Astrocyte (in vitro differentiated cells and primary cell): ENCODE measurements around the gene ASAP2. TPM values are rescaled to one million over a fixed set of nuclear protein-coding genes. Genes with fewer than 3 reads are reported as not detected.

ENCODE experiments used
- DNase-seq: peaks from one replicate; pipeline ENCODE4 v3.0.0-alpha.2; 2010; ENCODE audit warnings: low read depth
- FAIRE-seq: peaks from 2 replicates; lab custom pipeline; 2011; peaks lifted over from hg19 to GRCh38; lab: Jason Lieb, UNC
- H2AFZ ChIP-seq: 2 replicates; pipeline ENCODE4 v1.6.0; 2012; ENCODE audit warnings: low read depth, low read length, inconsistent platforms
- H3K27ac ChIP-seq: 2 replicates; pipeline ENCODE4 v1.5.1; 2011; ENCODE audit warnings: low read depth, low read length, inconsistent platforms
- H3K27me3 ChIP-seq: 2 replicates; pipeline ENCODE4 v1.6.0; 2011; ENCODE audit warnings: low read length, inconsistent platforms; ENCODE audit not compliant: insufficient read depth
- H3K36me3 ChIP-seq: 2 replicates; pipeline ENCODE4 v1.5.1; 2011; ENCODE audit warnings: low read length, inconsistent platforms; ENCODE audit not compliant: insufficient read depth
- H3K4me1 ChIP-seq: 2 replicates; pipeline ENCODE4 v1.5.1; 2011; ENCODE audit warnings: low read length, inconsistent platforms; ENCODE audit not compliant: insufficient read depth
- H3K4me2 ChIP-seq: 2 replicates; pipeline ENCODE4 v1.6.0; 2012; ENCODE audit warnings: low read length, inconsistent platforms
- H3K4me3 ChIP-seq: 2 replicates; pipeline ENCODE4 v1.5.1; 2011; ENCODE audit warnings: low read depth, mild to moderate bottlenecking, low read length, inconsistent platforms; ENCODE audit not compliant: insufficient read depth
- H3K79me2 ChIP-seq: 2 replicates; pipeline ENCODE4 v1.6.0; 2012; ENCODE audit warnings: mild to moderate bottlenecking, low read length, inconsistent platforms; ENCODE audit not compliant: insufficient read depth
- H3K9ac ChIP-seq: 2 replicates; pipeline ENCODE4 v1.6.0; 2012; ENCODE audit warnings: mild to moderate bottlenecking, low read length, inconsistent platforms
- H3K9me3 ChIP-seq: 2 replicates; pipeline ENCODE4 v1.5.1; 2012; ENCODE audit warnings: low read depth, mild to moderate bottlenecking, low read length, inconsistent platforms; ENCODE audit not compliant: insufficient read depth
- H4K20me1 ChIP-seq: 2 replicates; pipeline ENCODE4 v1.6.0; 2012; ENCODE audit warnings: low read length, inconsistent platforms; ENCODE audit not compliant: insufficient read depth
- H3K27ac Mint-ChIP-seq: one replicate; pipeline ENCODE4 v1.8.0; 2021; ENCODE audit warnings: mild to moderate bottlenecking, mixed read lengths; ENCODE audit not compliant: unreplicated experiment
- H3K27me3 Mint-ChIP-seq: one replicate; pipeline ENCODE4 v1.8.0; 2021; ENCODE audit warnings: low read depth, mixed read lengths; ENCODE audit not compliant: unreplicated experiment
- H3K36me3 Mint-ChIP-seq: one replicate; pipeline ENCODE4 v1.8.0; 2021; ENCODE audit warnings: low read depth, mixed read lengths; ENCODE audit not compliant: unreplicated experiment
- H3K4me1 Mint-ChIP-seq: one replicate; pipeline ENCODE4 v1.8.0; 2021; ENCODE audit warnings: low read depth, mixed read lengths; ENCODE audit not compliant: unreplicated experiment
- H3K4me3 Mint-ChIP-seq: one replicate; pipeline ENCODE4 v1.8.0; 2021; ENCODE audit warnings: mild to moderate bottlenecking, moderate library complexity, mixed read lengths; ENCODE audit not compliant: unreplicated experiment
- H3K9me3 Mint-ChIP-seq: one replicate; pipeline ENCODE4 v1.8.0; 2021; ENCODE audit warnings: mild to moderate bottlenecking, mixed read lengths; ENCODE audit not compliant: unreplicated experiment
- CTCF ChIP-seq: IDR thresholded peaks from 2 replicates; pipeline ENCODE4 v1.5.1; 2011; ENCODE audit warnings: low read depth, mild to moderate bottlenecking, inconsistent platforms, low read length, moderate library complexity; ENCODE audit not compliant: insufficient read depth
- EZH2 ChIP-seq: IDR thresholded peaks from 2 replicates; pipeline ENCODE4 v1.6.1; 2012; ENCODE audit warnings: mild to moderate bottlenecking, low read length, inconsistent platforms; ENCODE audit not compliant: insufficient read depth
- total RNA-seq: library from RNA; stranded (reverse); gene quantifications from 2 replicates; pipeline ENCODE4 v1.2.1, GENCODE V29; 2021

ASAP2 gene
- total RNA-seq, 1 donor from 2014 or later: 62.6 TPM

GRCh38 chr2:9375857-9376428 lies 169.3 kb downstream of the ASAP2 start:
- Histone ChIP-seq H3K79me2 (no peaks in the 10 kb centered on the region), H2AFZ (no peak overlapping the region), H3K27ac (no peak overlapping the region), H3K9me3 (no peaks in the 10 kb centered on the region), H3K9ac (no peak overlapping the region), H4K20me1 (peaks cover under 1% of the 10 kb centered on the region), H3K36me3 (peaks cover 10% of the 10 kb centered on the region), H3K4me3 (no peak overlapping the region), H3K27me3 (no peaks in the 10 kb centered on the region), H3K4me1 (peaks cover 31% of the 10 kb centered on the region), H3K4me2 (no peak overlapping the region)
- TF ChIP-seq CTCF (no peak), EZH2 (no peak)
- H3K27me3 Mint-ChIP-seq: no peaks in the 10 kb centered on the region
- H3K4me3 Mint-ChIP-seq: no peak overlapping the region
- DNase-seq (no peak), FAIRE-seq (no peak)
- H3K36me3 Mint-ChIP-seq: peaks cover 34% of the 10 kb centered on the region
- H3K4me1 Mint-ChIP-seq: peaks cover 34% of the 10 kb centered on the region
- peak overlapping the region; percentile 53 for H3K27ac Mint-ChIP-seq
- H3K9me3 Mint-ChIP-seq: no peaks in the 10 kb centered on the region

- DNase-seq: no peak
- TF ChIP-seq CTCF: no peak
- no peak for TF ChIP-seq EZH2
Observed at GRCh38 chr2:9377461-9378097, 171.0 kb downstream of the ASAP2 start.

More at GRCh38 chr2:9377461-9378097, 171.0 kb downstream of the ASAP2 start:
- H3K4me1 Mint-ChIP-seq: peaks cover 41% of the 10 kb centered on the region
- peak overlapping the region; percentile 79 for H3K27ac ChIP-seq
- peaks cover 2% of the 10 kb centered on the region for H4K20me1 ChIP-seq
- no peaks in the 10 kb centered on the region for H3K27me3 ChIP-seq
- no peaks in the 10 kb centered on the region for H3K27me3 Mint-ChIP-seq
- peak overlapping the region; percentile 61 for H3K9ac ChIP-seq
- H3K9me3 Mint-ChIP-seq: no peaks in the 10 kb centered on the region
- no peaks in the 10 kb centered on the region for H3K79me2 ChIP-seq
- H3K9me3 ChIP-seq: no peaks in the 10 kb centered on the region
- no peak overlapping the region for H2AFZ ChIP-seq
- H3K36me3 ChIP-seq: peaks cover 10% of the 10 kb centered on the region
- H3K4me3 Mint-ChIP-seq: peak overlapping the region; percentile 54
- peak overlapping the region; percentile 55 for H3K4me2 ChIP-seq
- H3K36me3 Mint-ChIP-seq: peaks cover 42% of the 10 kb centered on the region
- peaks cover 40% of the 10 kb centered on the region for H3K4me1 ChIP-seq
- peak overlapping the region; percentile 87 for H3K27ac Mint-ChIP-seq
- FAIRE-seq: no peak
- H3K4me3 ChIP-seq: no peak overlapping the region
